ENCODE data around the gene SLC25A40. TPM values are rescaled to one million over a fixed set of nuclear protein-coding genes. Genes with fewer than 3 reads are reported as not detected.

The SLC25A40 gene
- total and polyA plus RNA-seq, 7 donors, result 9.6 to 46.8 (median 17.4) TPM

DNA sequence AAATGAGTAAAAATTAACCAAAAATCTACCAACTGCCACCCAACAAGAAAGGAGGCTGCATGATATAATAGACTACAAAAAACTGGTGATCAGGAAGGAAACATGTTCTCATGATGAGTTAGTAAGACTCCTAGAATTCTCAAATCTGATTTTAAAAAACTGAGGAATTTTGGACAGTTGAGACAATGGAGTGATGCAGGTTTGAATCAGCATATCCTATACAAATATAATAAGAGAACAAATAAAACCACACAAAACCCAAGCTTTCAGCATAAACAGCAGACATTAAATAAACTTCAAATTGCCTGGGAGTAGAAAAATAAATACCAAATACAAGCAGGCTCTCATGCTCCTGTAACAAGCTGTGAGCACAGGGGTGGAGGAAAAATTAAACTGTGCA lies 57.8 kb downstream of the SLC25A40 start:
- intact Hi-C loops (cut with DNase I), result no loop called here
- TF ChIP-seq POLR2A (IDR thresholded peaks at IDR 0.05), result no peak
- Histone ChIP-seq H3K4me3 (no peak overlapping the region), H3K27me3 (no peaks in the 10 kb centered on the region), H3K9me3 (no peaks in the 10 kb centered on the region), H3K4me1 (no peaks in the 10 kb centered on the region), H3K36me3 (no peaks in the 10 kb centered on the region), H3K27ac (no peak overlapping the region)
- DNase-seq, result no peak

DNA sequence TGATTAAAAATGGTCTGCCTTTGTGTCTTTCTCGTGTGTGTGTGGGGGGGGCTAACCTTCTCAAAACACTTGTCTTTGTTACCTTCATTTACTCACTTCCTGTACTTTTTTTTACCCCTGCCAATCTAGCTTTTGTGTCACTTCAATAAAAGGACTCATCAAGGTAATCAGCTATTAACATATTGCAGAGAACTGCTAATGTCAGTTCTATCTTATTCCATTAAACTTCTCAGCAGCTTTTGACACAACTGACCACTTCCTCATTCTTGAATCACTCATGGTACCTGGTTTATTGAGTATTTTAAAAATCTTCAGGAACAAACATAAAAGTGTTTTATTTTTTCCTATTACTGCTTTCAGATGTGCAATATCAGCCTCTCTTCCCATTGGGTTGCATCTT lies 59.8 kb downstream of the SLC25A40 start:
- TF ChIP-seq EP300 (IDR thresholded peaks at IDR 0.05), result no peak
- Histone ChIP-seq H3K4me1 (no peaks in the 10 kb centered on the region), H3K36me3 (no peaks in the 10 kb centered on the region), H3K27me3 (no peaks in the 10 kb centered on the region), H3K27ac (no peak overlapping the region), H3K4me3 (no peak overlapping the region), H3K9me3 (no peaks in the 10 kb centered on the region)
- intact Hi-C loops (cut with DNase I), result no loop called here
- 72 to 88% methylated on average over 1 of the region's 1 CpG for WGBS, 2 donors
- no peak for DNase-seq

DNA sequence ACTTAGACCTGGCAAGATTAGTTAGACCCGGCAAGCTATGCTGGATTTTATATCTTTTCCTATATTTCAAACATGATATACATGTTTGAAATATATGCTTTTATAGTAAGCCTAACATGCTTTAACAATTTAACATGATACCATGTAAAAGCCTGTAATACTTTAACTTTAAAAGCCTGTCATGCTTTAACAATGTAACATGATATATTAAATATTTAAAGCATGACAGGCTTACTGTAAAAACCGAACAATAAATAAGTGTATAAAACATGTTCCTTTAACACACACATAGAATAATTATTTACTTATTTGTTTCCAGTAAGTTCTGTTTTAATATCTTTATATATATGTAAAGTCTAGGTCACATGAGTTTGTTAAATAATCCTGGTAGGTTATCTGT lies 65.4 kb downstream of the SLC25A40 start:
- Histone ChIP-seq H3K4me1 (no peaks in the 10 kb centered on the region), H3K27me3 (no peaks in the 10 kb centered on the region), H3K27ac (no peak overlapping the region), H3K9me3 (no peaks in the 10 kb centered on the region), H3K36me3 (no peaks in the 10 kb centered on the region), H3K4me3 (no peak overlapping the region)
- intact Hi-C loops (cut with DNase I), result no loop called here
- 80 to 88% methylated on average over 2 of the region's 2 CpGs for WGBS, 2 donors
- DNase-seq, result no peak
- no peak for TF ChIP-seq POLR2AphosphoS5 (IDR thresholded peaks at IDR 0.05)
- TF ChIP-seq POLR2A (IDR thresholded peaks at IDR 0.05), result no peak
- no peak for TF ChIP-seq EP300 (IDR thresholded peaks at IDR 0.05)
- TF ChIP-seq, protein P1, sequence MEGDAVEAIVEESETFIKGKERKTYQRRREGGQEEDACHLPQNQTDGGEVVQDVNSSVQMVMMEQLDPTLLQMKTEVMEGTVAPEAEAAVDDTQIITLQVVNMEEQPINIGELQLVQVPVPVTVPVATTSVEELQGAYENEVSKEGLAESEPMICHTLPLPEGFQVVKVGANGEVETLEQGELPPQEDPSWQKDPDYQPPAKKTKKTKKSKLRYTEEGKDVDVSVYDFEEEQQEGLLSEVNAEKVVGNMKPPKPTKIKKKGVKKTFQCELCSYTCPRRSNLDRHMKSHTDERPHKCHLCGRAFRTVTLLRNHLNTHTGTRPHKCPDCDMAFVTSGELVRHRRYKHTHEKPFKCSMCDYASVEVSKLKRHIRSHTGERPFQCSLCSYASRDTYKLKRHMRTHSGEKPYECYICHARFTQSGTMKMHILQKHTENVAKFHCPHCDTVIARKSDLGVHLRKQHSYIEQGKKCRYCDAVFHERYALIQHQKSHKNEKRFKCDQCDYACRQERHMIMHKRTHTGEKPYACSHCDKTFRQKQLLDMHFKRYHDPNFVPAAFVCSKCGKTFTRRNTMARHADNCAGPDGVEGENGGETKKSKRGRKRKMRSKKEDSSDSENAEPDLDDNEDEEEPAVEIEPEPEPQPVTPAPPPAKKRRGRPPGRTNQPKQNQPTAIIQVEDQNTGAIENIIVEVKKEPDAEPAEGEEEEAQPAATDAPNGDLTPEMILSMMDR (IDR thresholded peaks at IDR 0.05), result no peak

- no peaks in the 10 kb centered on the region for H3K36me3 ChIP-seq
- no peak overlapping the region for H3K27ac ChIP-seq
- intact Hi-C loops (cut with DNase I), result no loop called here
- no peak overlapping the region for H3K4me3 ChIP-seq
- 28 to 56% methylated on average over 1 of the region's 1 CpG for WGBS, 2 donors
- DNase-seq, result no peak
- no peaks in the 10 kb centered on the region for H3K27me3 ChIP-seq
- no peak for TF ChIP-seq POLR2AphosphoS5 (IDR thresholded peaks at IDR 0.05)
- no peak for TF ChIP-seq EP300 (IDR thresholded peaks at IDR 0.05)
- no peak for TF ChIP-seq POLR2A (IDR thresholded peaks at IDR 0.05)
- TF ChIP-seq, protein P1 (IDR thresholded peaks at IDR 0.05), result no peak
- H3K4me1 ChIP-seq, result no peaks in the 10 kb centered on the region
- H3K9me3 ChIP-seq, result no peaks in the 10 kb centered on the region
Measured at GRCh38 chr7:87810130-87810529, 66.0 kb downstream of the SLC25A40 start.

DNA sequence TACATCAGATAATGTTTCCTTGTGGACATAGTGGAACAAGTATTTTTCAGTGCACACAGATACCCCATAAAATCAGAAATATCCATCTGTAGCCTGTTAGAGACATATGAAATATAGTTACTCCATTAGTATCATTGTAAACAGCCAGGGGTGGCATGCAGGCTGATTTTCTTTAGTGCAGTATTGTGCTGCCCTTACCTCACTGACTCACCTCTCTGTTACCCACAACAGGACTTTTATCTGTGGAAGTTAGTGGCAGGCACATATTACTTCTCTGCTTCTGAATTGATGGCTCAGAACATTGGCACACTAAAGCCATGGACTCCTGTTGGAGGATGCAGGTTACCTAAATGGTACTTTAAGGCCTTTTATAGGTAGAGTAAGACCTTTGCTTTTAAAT lies 70.0 kb downstream of the SLC25A40 start:
- H3K27me3 ChIP-seq, result no peaks in the 10 kb centered on the region
- no peaks in the 10 kb centered on the region for H3K36me3 ChIP-seq
- no peak overlapping the region for H3K4me3 ChIP-seq
- no peaks in the 10 kb centered on the region for H3K4me1 ChIP-seq
- H3K27ac ChIP-seq, result no peak overlapping the region
- intact Hi-C loops (cut with DNase I), result no loop called here
- H3K9me3 ChIP-seq, result no peaks in the 10 kb centered on the region
- no peak for DNase-seq
- TF ChIP-seq, protein P1 (IDR thresholded peaks at IDR 0.05), result no peak
- TF ChIP-seq POLR2AphosphoS5 (IDR thresholded peaks at IDR 0.05) (no peak), EP300 (IDR thresholded peaks at IDR 0.05) (no peak), POLR2A (IDR thresholded peaks at IDR 0.05) (no peak)

DNA sequence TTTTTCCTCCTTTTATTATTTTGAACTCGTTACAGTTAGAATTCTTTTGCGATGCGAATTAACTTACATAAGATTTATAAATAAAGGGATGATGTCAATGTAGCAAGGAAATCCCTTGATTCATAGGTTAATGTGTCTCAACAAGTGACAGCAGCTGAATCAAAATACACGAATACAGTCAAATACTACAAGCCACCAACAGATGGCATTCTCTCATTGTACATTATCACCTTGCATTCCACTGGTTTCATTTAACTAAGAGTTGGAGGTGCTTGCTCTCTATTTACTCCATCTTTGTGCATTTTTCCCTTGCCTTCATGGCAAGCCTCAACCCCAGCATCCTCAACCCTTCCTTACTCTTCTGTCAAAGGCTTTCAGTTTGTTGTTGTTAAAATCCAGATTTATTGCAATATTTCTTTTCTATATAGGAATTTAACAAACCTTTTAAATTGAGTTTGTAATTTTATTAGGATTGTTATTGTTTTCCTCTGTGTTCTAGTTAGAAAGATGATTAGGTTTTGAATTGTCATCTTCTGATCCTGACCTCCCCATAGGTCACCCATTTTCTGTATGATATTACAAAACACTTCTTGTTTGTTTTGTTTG lies 78.3 kb downstream of the SLC25A40 start:
- whole genome bisulfite sequencing, 2 donors, result 10 to 16% methylated on average over 4 of the region's 4 CpGs

More for the DNA sequence above, 78.3 kb downstream of the SLC25A40 start:
- peaks cover 0 to 3% (median 0%) of the 10 kb centered on the region in 4 donors for H3K9me3 ChIP-seq
- intact Hi-C loops (cut with DNase I), result loop anchor here (5.0 kb wide), 1 partner anchor 89 kb away; no protein-coding TSS in a partner anchor
- TF ChIP-seq POLR2A (IDR thresholded peaks at IDR 0.05) (no peak), POLR2AphosphoS5 (IDR thresholded peaks at IDR 0.05) (no peak)
- TF ChIP-seq, protein P1 (IDR thresholded peaks at IDR 0.05), result peak in 3 of 4 experiments; percentile 32 to 44 (median 41)
- H3K27me3 ChIP-seq, result no peaks in the 10 kb centered on the region
- no peak for DNase-seq
- no peaks in the 10 kb centered on the region for H3K36me3 ChIP-seq
- no peaks in the 10 kb centered on the region for H3K4me1 ChIP-seq
- no peak overlapping the region for H3K27ac ChIP-seq
- H3K4me3 ChIP-seq, result no peak overlapping the region

Data from sigmoid colon (tissue), 7 donors.